HepG2 (cell line): ENCODE measurements around the gene DQX1. TPM values are rescaled to one million over a fixed set of nuclear protein-coding genes. Genes with fewer than 3 reads are reported as not detected.
A peak's percentile ranks its signal among the peaks of the same experiment; 100 is the strongest.

Experiments used
- BCL6 ChIP-seq: IDR thresholded peaks from 2 replicates; pipeline ENCODE4 v1.6.1; 2016; ENCODE audit warnings: missing genetic modification reagents, missing compliant biosample characterization
- LCORL ChIP-seq, 2 experiments: fragments of 450-650 bp in 1 of 2; sonication (generic) in 1 of 2; formaldehyde crosslinking in 1 of 2; IDR thresholded peaks; 2 replicates each; pipeline versions ENCODE4 v1.5.0 to v1.6.1; 2017 to 2020; ENCODE audit warnings: antibody characterized with exemption in 1 of 2, missing genetic modification reagents in 1 of 2
- NFIB ChIP-seq: sonication (generic); formaldehyde crosslinking; IDR thresholded peaks from 2 replicates; pipeline ENCODE4 v1.9.0; 2021; ENCODE audit warnings: missing genetic modification reagents, mild to moderate bottlenecking, borderline replicate concordance
- NPAS2 ChIP-seq: sonication (generic); formaldehyde crosslinking; IDR thresholded peaks from 2 replicates; pipeline ENCODE4 v1.8.0; 2022; ENCODE audit warnings: mild to moderate bottlenecking, missing genetic modification reagents, borderline replicate concordance
- NR0B2 ChIP-seq: sonication (generic); formaldehyde crosslinking; IDR thresholded peaks from 2 replicates; pipeline ENCODE4 v1.4.0; 2020; ENCODE audit warnings: mild to moderate bottlenecking, missing genetic modification reagents
- RNF219 ChIP-seq: sonication (generic); formaldehyde crosslinking; IDR thresholded peaks from 2 replicates; pipeline ENCODE4 v1.5.0; 2020; ENCODE audit warnings: mild to moderate bottlenecking, missing genetic modification reagents
- SCMH1 ChIP-seq: sonication (generic); formaldehyde crosslinking; IDR thresholded peaks from 2 replicates; pipeline ENCODE4 v1.9.0; 2021; ENCODE audit warnings: missing genetic modification reagents, mild to moderate bottlenecking, borderline replicate concordance
- TGIF2 ChIP-seq: IDR thresholded peaks from 2 replicates; pipeline ENCODE4 v1.6.1; 2016; ENCODE audit warnings: control low read depth, missing compliant biosample characterization
- ZBTB39 ChIP-seq: sonication (generic); formaldehyde crosslinking; IDR thresholded peaks from 2 replicates; pipeline ENCODE4 v1.5.0; 2020; ENCODE audit warnings: missing genetic modification reagents
- ZMYM4 ChIP-seq: sonication (generic); formaldehyde crosslinking; IDR thresholded peaks from 2 replicates; pipeline ENCODE4 v1.8.1; 2023; ENCODE audit warnings: mild to moderate bottlenecking, missing genetic modification reagents
- ZNF230 ChIP-seq: sonication (generic); formaldehyde crosslinking; IDR thresholded peaks from 2 replicates; pipeline ENCODE4 v1.4.0; 2020; ENCODE audit warnings: mild to moderate bottlenecking, missing genetic modification reagents
- ZNF275 ChIP-seq: sonication (generic); formaldehyde crosslinking; IDR thresholded peaks from 2 replicates; pipeline ENCODE4 v1.8.0; 2022; ENCODE audit warnings: missing genetic modification reagents, mild to moderate bottlenecking, inconsistent platforms, borderline replicate concordance
- ZNF451 ChIP-seq: sonication (generic); formaldehyde crosslinking; IDR thresholded peaks from 2 replicates; pipeline ENCODE4 v1.5.0; 2020; ENCODE audit warnings: mild to moderate bottlenecking, missing genetic modification reagents
- ZNF605 ChIP-seq: sonication (generic); formaldehyde crosslinking; IDR thresholded peaks from 2 replicates; pipeline ENCODE4 v1.8.0; 2022; ENCODE audit warnings: mild to moderate bottlenecking, missing genetic modification reagents
- ZNF772 ChIP-seq: sonication (generic); formaldehyde crosslinking; IDR thresholded peaks from 2 replicates; pipeline ENCODE4 v1.5.0; 2020; ENCODE audit warnings: mild to moderate bottlenecking, missing genetic modification reagents
- polyA plus RNA-seq, 8 experiments: library from polyadenylated mRNA; depleted of rRNA in 3 of 8; stranded (reverse) in 7 of 8; unstranded in 1 of 8; fragments of >200 nt; fragmentation: Illumina TruSeq in 4 of 8; extraction: Trizol in 4 of 8; gene quantifications; 2 replicates each; pipeline versions ENCODE4 v1.2.1 to v1.2.3, GENCODE V29; 2011 to 2016; ENCODE audit warnings: low read depth in 4 of 8, missing spikeins in 1 of 8, mixed read lengths in 1 of 8; ENCODE audit not compliant: insufficient read depth in 1 of 8
- total RNA-seq, 5 experiments: library from RNA; depleted of rRNA; stranded (reverse); fragments of >200 nt; fragmentation: Illumina TruSeq; extraction: Trizol; gene quantifications; 2 replicates each; pipeline ENCODE4 v1.2.3, GENCODE V29; 2016; ENCODE audit warnings: low read depth in 1 of 5
- TF ChIP-seq, protein P1 (sequence below): sonication (generic); formaldehyde crosslinking; IDR thresholded peaks from 2 replicates; pipeline ENCODE4 v1.5.0; 2020; ENCODE audit warnings: missing genetic modification reagents
- TF ChIP-seq, protein P2 (sequence below): sonication (generic); formaldehyde crosslinking; IDR thresholded peaks from 2 replicates; pipeline ENCODE4 v1.4.0; 2020; ENCODE audit warnings: missing genetic modification reagents, borderline replicate concordance

Gene DQX1
- total and polyA plus RNA-seq, 2 of the 13 experiments (the other 11 are each of a cell fraction or from before 2014, with no cell fraction given), result 27.6 to 89.8 TPM

- TF ChIP-seq RNF219 (no peak), ZMYM4 (CRISPR knock-in tag) (peak; percentile 84), SCMH1 (CRISPR knock-in tag) (no peak), NR0B2 (CRISPR knock-in tag) (peak; percentile 88), NPAS2 (CRISPR knock-in tag) (peak; percentile 90; the same call in 1 of the 2 replicates), ZNF772 (CRISPR knock-in tag) (0 out of 2 replicates have a peak, but pooled peaks have one; percentile 48), ZNF451 (CRISPR knock-in tag) (peak; percentile 65; the same call in 1 of the 2 replicates), TGIF2 (peak; percentile 84), ZNF230 (peak; percentile 84; the same call in 1 of the 2 replicates), LCORL (IDR thresholded peaks at IDR 0.05) (no peak), LCORL (CRISPR knock-in tag; IDR thresholded peaks at IDR 0.05) (peak; percentile 83), ZNF275 (0 out of 2 replicates have a peak, but pooled peaks have one; percentile 21), ZNF605 (CRISPR knock-in tag) (peak; percentile 98), BCL6 (peak; percentile 23), NFIB (CRISPR knock-in tag) (0 out of 2 replicates have a peak, but pooled peaks have one; percentile 10), ZBTB39 (CRISPR knock-in tag) (peak; percentile 88; the same call in 1 of the 2 replicates)
- TF ChIP-seq, protein P1, sequence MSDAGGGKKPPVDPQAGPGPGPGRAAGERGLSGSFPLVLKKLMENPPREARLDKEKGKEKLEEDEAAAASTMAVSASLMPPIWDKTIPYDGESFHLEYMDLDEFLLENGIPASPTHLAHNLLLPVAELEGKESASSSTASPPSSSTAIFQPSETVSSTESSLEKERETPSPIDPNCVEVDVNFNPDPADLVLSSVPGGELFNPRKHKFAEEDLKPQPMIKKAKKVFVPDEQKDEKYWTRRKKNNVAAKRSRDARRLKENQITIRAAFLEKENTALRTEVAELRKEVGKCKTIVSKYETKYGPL (CRISPR knock-in tag), result no peak
- TF ChIP-seq, protein P2, sequence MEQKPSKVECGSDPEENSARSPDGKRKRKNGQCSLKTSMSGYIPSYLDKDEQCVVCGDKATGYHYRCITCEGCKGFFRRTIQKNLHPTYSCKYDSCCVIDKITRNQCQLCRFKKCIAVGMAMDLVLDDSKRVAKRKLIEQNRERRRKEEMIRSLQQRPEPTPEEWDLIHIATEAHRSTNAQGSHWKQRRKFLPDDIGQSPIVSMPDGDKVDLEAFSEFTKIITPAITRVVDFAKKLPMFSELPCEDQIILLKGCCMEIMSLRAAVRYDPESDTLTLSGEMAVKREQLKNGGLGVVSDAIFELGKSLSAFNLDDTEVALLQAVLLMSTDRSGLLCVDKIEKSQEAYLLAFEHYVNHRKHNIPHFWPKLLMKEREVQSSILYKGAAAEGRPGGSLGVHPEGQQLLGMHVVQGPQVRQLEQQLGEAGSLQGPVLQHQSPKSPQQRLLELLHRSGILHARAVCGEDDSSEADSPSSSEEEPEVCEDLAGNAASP, result peak; percentile 77
Observed at GRCh38 chr2:74482801-74483674, 43.0 kb downstream of the DQX1 start, which contains the start of the genes CCDC142 and TTC31 (continued).
